HG03060 (cell line): Measurements from ENCODE around the gene SULT1C4.
"Not testable (repeated sequence)": the region's sequence is repeated elsewhere in the genome, so short reads cannot be mapped to it uniquely, and the experiment has no call there.

Experiments
- ATAC-seq: cut with Tn5 transposase; IDR thresholded peaks from one replicate; pipeline ENCODE4 v1.9.1; 2021; ENCODE audit warnings: low read depth, moderate number of reproducible peaks; ENCODE audit not compliant: unreplicated experiment

The SULT1C4 gene

GRCh38 chr2:108409768-108410167 lies 32.0 kb downstream of the SULT1C4 start:
- ATAC-seq = no peak

- no peak for ATAC-seq
Measured at GRCh38 chr2:108412995-108413710, 35.4 kb downstream of the SULT1C4 start.

GRCh38 chr2:108413711-108414095 lies 35.9 kb downstream of the SULT1C4 start:
- no peak for ATAC-seq

GRCh38 chr2:108414256-108414876 lies 36.6 kb downstream of the SULT1C4 start:
- ATAC-seq = no peak

- ATAC-seq = no peak
Measured at GRCh38 chr2:108414945-108415344, 37.2 kb downstream of the SULT1C4 start.

- no peak for ATAC-seq
Measured at GRCh38 chr2:108417254-108417653, 39.5 kb downstream of the SULT1C4 start.

GRCh38 chr2:108418416-108418815 lies 40.7 kb downstream of the SULT1C4 start:
- no peak for ATAC-seq

GRCh38 chr2:108423067-108423466 lies 45.3 kb downstream of the SULT1C4 start:
- no peak for ATAC-seq

GRCh38 chr2:108423502-108424251 lies 45.9 kb downstream of the SULT1C4 start:
- no peak for ATAC-seq

GRCh38 chr2:108428286-108429009 lies 50.7 kb downstream of the SULT1C4 start:
- ATAC-seq = no peak

- not testable (repeated sequence) for ATAC-seq
Measured at GRCh38 chr2:108435578-108435977, 57.8 kb downstream of the SULT1C4 start.

GRCh38 chr2:108436976-108437375 lies 59.2 kb downstream of the SULT1C4 start:
- ATAC-seq = no peak
